ENCODE measurements around the gene TOP1.

The TOP1 gene

DNA sequence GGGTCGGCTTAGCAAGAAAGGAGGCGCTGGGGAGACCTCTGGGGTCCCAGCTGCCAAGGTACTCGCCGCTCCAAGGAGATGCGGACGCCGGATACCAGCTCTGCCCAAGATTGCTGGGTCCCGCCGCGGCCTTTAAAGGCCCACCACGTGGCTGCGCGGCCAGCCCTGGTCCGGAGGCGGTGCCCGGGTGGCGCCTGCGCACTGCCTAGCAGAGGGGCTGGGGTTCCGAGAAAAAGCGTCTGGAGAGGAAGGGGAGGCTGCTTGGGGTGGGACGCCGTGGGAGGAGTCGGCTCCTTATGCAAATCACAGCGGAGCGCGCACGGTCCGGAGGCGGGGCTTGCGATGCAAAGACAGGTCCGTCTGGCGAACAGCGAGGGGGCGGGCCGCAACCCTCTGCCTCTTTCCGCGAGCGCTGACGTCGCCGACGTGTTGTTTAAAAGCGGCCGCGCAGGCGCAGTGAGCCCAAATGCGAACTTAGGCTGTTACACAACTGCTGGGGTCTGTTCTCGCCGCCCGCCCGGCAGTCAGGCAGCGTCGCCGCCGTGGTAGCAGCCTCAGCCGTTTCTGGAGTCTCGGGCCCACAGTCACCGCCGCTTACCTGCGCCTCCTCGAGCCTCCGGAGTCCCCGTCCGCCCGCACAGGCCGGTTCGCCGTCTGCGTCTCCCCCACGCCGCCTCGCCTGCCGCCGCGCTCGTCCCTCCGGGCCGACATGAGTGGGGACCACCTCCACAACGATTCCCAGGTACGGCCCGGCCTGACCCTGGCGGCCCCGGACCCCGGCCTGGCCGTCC lies at the start of gene TOP1:
TOP1 (plus strand) TSS at position 464 of the 791 bp plus-strand sequence; CDS start at position 710, 246 bp downstream.
- DNase-seq (ENCODE audit: low read depth in 2 of 3, low spot score in 2 of 3): peak; percentile 99 to 100 (median 99)

DNA sequence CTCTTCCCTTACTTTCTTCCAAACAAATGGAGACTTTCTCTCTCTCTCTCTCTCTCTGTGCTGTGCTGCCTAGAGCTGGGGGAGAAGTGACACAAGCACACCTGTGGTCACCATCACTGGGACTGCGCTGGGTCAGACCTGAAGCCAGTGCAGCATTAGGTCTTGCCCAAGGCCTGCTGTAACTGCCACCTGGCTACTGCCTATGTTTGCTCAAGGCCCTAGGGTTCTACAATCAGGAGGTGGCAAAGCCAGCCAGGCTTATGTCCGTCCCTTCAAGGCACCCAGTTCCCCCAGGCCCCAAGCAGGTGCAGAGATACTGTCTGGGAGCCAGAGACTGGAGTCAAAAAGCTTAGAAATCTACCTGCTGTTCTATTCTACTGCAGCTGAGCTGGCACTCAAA lies 49.4 kb upstream of the TOP1 start:
- DNase-seq (ENCODE audit: low read depth in 2 of 3, low spot score in 2 of 3): no peak

DNA sequence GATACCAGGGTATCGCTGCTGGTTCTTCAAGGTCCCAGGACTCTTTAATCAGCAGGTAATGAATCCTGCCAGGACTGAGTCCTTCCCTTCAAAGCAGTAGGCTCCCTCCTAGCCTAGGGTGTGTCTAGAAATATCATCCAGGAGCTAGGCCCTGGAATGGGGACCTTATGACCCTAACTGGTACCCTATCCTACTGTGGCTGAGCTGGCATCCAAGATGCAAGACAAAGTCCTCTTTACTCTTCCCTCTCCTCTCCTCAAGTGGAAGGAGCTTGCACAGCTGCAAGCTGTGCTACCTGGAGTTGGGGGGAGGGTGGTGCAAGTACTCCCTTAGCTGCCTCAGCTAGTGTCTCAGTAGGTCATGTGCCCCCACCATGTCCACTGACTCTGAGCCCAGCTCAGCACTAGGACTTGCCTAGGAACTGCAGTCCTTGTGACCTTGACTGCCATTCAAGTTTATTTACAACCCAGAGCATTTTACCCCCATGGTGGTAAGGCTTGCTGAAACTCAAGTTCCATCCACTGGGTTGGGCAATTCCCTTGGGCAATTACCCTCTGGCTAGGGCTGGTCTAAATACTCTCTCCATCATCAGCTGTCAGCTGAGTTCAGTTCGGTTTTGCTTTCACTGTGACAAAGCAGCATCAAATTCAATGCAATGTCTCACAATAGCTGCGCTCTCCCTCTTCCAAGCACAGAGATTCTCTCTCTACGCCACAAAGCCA lies 48.4 kb upstream of the TOP1 start:
- DNase-seq (ENCODE audit: low read depth in 2 of 3, low spot score in 2 of 3): no peak

DNA sequence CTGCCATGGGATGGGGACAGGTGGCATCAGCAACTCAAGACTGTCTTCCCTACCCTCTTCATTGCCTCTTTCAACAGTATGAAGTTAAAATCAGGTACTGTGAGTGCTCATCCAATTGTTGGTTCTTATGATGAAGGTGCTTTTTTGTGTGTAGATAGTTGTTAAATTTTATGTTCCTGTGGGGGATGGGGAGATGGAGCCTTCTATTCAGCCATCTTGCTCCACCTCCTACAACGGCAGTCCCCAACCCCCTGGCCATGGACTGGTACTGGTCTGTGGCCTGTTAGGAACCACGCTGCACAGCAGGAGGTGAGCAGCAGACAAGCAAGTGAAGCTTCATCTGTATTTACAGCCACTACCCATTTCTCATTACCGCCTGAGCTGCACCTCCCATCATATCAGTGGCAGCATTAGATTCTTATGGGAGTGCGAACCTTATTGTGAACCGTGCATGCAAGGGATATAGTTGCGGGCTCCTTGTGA lies 47.8 kb upstream of the TOP1 start:
- DNase-seq (ENCODE audit: low read depth in 2 of 3, low spot score in 2 of 3): no peak

DNA sequence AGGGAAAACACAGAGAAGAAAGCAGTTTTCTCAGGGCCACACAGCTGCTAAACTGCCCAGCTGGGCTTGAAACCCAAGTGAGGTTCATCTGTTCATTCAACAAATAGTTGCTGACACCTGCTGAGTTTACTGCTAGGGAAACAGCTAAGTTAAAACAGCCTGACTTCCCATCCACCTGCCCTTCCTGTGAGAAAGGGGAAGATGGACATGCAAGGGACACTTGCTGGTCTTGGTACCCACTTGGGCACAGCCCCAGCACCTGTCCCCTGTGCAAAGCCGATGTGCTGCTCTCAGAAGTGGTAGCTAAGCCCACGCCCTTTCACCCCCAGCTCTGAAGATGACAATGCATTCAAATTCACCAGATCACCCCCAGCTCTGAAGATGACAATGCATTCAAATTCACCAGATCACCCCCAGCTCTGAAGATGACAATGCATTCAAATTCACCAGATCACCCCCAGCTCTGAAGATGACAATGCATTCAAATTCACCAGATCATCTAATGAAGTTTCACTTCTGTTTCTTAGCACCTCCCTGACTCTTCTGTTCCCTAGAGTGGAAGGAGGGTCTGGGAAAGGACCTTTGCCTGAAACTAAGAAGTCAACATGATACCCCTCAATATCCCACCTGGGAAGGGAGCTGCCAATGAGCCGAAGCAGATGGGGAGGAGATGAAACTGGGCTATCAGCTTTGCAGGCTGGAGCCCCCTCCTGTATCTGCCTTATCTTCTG lies 46.0 kb upstream of the TOP1 start:
- DNase-seq (ENCODE audit: low read depth in 2 of 3, low spot score in 2 of 3): no peak

DNA sequence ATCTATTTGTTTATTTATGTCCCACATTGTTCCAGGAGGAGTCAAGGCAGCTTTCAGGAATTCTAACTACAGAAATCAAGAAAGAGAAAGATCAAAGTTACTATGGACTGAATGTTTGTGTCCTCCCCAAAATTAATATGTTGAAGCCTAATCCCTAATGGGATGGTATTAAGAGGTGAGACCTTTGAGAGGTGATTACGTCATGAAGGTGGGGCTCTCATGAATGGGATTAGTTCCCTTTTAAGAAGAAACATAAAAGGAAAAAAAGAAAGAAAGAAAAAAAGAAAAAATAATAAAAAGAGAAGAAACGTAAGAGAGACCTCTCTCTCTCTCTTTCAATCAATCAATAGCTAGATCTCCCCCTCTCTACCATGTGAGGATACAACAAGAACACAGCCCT lies 44.7 kb upstream of the TOP1 start:
- no peak for DNase-seq (ENCODE audit: low read depth in 2 of 3, low spot score in 2 of 3)

DNA sequence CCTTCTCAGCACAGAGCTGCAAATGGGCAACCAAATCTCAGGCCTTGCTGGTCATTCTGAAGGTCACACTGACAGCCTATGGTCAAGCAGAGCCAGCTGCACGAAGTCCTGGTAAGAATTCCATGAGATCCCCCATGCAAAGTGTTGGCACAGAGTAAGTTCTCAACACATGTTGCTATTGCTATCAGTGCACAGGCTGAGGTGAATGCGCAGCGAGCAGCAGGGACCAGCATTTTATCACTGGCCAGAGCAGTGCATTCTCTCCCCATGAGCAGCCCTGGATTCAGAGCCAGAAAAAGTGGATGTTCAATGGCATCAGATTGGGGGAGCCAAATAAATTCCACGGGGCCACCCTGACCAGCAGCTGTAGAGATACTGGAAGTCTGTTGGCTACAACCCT lies 44.1 kb upstream of the TOP1 start:
- no peak for DNase-seq (ENCODE audit: low read depth in 2 of 3, low spot score in 2 of 3)

DNA sequence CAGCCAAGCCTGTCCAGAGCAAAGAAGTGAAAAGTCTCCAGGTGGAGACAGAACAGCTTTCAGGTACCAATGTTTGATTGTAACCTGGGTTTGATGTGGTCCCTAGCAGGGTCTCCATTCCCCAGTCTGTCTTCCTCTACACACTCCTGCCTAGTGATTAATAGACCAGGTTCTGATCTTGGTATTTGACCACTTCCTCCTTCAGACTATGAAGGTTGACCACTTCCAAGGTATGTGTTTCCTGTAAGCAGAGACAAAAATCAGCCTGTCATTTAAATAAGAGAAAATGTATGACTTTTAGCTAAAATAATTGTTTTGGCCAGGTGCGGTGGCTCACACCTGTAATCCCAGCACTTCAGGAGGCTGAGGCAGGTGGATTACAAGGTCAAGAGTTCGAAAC lies 41.8 kb upstream of the TOP1 start:
- DNase-seq (ENCODE audit: low read depth in 2 of 3, low spot score in 2 of 3): no peak

DNA sequence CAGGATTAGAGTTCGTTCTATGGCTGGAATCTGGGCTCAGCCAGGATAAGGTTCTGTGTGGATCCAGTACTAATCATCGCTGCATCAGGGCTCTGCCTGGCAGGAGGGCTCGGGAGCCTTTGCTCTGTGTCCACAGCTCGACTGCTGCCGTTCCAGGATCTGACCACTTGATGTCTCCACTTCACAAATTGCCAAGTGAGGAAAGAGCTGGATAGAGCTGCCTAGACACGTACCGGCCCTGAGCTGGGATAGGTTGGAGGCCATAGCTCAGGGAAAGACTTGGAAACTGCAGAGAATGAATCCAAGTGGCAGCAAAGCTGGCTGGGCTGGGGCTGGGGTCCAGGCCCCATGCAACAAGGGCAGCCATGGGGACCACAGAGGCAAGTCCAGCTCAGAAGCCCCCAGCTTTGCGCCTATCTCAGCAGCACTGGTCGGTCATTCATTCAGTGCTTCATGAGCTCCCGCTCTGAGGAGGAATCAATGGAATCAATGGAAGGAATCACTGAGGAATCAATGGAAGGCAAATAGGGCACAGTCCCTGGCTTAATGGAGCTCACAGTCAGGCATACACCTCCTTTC lies 38.0 kb upstream of the TOP1 start:
- DNase-seq (ENCODE audit: low read depth in 2 of 3, low spot score in 2 of 3): peak in 1 of 3 experiments; percentile 25

DNA sequence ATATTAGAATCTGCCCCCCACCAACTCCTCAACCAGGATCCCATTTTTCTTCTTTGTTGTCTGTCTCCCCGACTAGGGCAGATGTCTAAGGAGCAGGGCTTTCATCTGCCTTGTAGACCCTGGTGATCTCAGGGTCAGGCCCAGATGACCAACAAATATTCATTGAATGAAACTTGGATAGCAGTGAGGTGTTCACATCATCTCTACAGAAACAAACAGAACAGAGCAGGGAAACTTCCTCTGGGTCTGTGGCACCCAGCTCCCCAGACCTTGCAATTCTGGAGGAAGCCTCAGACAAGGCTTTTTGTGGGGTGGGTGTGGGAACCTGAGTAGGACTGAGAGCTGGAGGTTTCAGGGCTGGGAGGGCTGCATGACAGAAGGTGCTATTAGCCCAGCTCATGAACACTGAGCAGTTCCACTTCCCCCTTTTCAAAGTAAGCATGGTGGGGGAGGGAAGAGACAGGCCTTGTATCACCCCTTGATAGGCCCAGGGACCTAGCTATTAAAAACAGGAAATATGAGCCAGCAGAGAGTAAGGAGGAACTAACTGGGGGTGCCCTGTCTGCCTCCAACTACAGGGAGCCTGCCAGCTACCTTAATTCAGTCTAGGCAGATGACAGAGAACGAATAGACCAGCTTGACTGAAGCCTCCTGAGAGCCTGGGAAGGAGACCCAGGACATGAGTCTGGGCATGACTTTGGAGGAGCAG lies 37.3 kb upstream of the TOP1 start:
- no peak for DNase-seq (ENCODE audit: low read depth in 2 of 3, low spot score in 2 of 3)

DNA sequence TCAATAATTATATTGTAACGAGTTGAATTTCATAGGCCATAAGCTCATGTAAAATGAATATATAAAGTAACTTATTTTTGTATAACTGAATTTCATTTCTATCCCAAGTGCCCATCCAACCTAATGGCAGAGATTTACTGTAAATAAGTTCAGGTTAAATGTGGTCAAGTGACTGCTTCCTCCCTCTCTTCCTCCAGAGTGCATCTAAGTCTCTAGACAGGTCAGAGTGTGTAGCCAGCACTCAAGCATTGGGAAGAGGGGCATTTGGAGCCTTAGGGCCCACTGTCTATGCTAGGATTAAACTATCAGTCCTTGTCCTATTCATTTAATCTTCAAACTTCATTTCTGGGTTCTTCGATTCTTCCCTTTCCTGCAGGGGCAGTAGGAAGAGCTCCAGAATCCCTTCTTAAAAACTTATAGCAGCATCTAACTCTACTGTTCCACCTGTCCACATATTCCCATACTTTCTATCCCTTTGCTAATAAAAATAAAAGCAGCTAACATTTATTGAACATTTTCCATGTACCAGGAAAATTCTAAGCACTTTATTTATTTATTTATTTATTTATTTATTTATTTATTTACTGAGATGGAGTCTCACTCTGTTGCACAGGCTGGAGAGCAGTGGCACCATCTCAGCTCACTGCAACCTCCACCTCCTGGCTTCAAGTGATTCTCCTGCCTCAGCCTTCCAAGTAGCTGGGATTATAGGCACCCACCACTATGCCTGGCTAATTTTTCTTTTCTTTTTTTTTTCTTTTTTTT lies 36.1 kb upstream of the TOP1 start:
- DNase-seq (ENCODE audit: low read depth in 2 of 3, low spot score in 2 of 3): no peak

DNA sequence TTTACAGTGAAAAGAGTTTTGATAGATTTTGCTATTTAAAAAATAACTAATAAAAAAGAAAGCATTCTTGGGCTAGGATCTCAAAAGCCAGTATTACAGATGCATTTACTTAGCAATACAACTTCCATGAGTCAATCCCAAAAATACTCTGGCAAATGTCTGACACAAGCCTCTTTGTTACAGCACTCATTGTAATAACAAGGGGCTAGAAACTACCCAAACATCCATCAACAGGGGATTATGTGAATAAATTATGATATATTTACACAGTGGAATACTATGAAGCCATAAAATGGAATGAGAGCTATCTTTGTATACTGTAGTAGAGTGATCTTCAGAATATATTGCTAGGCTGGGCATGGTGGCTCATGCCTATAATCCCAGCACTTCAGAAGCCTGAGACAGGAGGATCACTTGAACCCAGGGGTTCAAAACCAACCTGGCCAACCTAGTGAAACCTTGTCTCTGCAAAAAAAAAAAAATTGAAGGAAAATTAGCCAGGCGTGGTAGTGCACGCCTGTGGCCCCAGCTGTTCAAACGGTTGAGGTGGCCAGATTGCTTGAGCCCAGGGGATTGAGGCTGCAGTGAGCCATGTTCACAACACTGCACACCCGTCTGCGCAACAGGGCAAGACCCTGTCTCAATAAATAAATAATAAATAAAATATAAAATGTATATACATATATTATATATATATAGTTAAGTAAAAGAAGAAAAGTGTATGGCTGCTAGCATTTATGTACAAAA lies 34.7 kb upstream of the TOP1 start:
- no peak for DNase-seq (ENCODE audit: low read depth in 2 of 3, low spot score in 2 of 3)

DNA sequence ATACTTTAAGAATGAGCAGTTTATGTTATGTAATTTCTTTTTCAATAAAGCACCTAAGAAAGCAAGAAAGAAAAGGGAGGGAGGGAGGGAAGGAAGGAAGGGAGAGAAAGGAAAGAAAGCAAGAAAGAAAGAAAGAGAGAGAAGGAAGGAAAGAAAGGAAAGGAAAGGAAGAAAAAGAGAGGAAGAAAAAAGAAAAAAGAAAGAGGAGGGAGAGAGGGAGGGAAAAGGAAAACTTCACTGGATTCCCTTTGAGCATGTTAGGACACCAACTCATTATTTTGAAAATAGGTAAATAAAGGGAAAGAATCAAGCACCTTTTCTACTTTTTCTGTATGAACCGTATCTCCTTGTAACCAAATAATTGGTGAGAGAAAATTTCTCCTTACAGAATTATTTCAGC lies 32.3 kb upstream of the TOP1 start:
- DNase-seq (ENCODE audit: low read depth in 2 of 3, low spot score in 2 of 3): no peak

DNA sequence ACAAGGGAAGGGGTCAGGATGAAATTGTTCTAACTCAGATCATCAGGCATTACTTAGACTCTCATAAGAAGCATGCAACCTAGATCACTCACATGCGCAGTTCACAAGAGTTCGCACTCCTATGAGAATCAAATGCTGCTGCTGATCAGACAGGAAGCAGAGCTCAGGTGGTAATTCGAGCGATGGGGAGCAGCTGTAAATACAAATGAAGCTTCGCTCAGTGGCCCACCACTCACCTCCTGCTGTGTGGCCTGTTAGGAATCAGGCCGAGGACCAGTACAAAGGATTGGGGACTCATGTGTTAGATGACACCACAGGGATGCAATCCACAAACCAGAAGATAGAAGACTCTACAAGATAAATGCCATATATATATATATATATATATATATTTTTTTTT lies 31.5 kb upstream of the TOP1 start:
- no peak for DNase-seq (ENCODE audit: low read depth in 2 of 3, low spot score in 2 of 3)

DNA sequence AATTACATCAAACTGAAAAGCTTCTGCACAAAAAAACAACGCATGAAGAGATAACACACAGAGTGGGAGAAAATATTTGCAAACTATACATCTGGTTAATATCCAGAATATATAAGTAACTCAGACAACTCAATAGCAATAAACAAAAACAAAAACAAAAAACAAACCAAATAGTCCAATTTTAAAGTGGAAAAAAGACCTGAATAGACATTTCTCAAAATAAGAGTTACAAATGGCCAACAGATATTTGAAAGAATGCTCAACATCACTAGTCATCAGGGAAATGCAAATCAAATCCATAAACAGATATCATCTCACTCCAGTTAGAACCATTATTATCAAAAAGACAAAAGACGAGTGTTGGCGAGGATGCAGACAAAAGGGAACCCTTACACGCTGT lies 28.8 kb upstream of the TOP1 start:
- no peak for DNase-seq (ENCODE audit: low read depth in 2 of 3, low spot score in 2 of 3)

DNA sequence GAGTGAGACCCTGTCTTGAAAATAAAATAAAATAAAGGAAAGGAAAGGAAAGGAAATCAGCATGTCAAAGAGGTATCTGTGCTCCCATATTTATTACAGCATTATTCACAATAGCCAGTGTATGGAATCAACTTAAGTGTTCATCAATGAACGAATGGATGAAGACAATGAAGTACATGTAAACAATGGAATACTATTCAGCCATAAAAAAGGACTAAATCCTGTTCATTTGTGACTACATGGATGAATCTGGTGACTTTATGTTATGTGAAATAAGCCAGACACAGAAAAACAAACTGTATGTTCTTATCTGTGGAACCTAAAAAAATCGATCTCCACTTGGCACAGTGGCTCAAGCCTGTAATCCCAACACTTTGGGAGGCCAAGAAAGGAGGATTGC lies 28.0 kb upstream of the TOP1 start:
- DNase-seq (ENCODE audit: low read depth in 2 of 3, low spot score in 2 of 3): no peak

DNA sequence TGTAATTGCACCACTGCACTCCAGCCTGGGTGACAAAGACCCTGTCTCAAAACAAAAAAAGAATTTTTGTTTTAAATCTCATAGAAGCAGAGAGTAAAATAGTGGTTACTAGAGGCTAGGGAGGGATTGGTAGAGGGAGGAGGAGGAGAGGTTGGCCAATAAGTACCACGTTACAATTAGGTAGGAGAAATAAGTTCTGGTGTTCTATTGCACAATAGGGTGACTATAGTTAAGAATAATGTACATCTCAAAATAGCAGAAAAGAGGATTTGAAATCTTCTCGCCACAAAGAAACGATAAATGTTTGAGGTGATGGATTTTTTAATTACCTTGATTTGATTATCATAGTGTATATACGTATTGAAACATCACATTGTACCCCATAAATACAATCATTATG lies 27.1 kb upstream of the TOP1 start:
- no peak for DNase-seq (ENCODE audit: low read depth in 2 of 3, low spot score in 2 of 3)

DNA sequence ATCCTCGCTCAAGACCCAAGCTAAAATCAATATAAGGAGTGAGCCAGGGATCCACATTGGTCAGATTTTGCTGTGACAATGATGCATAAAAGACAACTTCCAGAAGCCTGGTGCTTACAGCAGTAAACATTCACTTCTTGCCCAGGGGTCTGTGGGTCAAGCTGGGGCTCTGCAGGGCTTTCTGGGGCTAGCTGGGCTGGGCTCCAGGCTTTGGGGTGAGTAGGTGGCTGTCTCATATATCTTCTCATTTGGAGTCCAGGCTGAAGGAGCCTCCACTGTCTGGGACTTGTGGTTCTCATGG lies 25.8 kb upstream of the TOP1 start:
- DNase-seq (ENCODE audit: low read depth in 2 of 3, low spot score in 2 of 3): no peak

DNA sequence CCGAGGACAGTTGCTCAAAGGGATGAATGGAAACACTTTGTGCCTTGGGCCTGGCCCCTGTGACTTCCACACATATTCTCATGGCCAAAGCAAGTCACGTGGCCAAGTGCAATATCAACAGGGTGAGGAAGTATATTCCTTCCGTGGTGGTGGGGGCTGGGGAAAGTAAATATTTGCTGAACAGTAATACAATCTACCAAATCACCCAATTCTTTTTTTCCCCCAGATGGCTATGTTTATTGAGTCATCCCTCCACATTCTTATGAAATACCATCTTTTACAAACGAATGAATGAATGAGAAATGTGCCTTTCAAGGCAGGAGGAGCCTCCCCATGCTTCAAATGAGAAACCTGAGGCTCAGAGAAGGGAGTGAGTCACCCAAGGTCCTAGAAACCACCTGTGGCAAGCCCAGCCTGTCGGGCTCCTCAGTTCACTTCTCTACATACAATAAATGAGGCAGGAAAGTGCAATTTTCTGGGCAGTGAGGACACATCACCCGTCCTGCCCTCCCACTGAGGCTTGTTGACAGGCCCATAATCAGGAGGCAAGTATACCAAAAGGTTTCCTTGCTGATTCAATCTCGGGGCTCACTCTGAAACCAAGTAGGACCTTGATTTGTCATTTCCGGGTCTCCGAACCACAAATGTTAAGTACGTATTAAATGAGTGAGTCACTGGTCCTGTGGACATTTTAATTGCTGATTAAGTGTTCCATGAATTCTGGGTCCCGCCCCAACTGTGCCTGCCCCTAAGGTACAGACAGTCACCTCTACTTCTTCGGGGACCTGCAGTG lies 25.3 kb upstream of the TOP1 start:
- peak in 2 of 3 experiments; percentile 48 to 49 for DNase-seq (ENCODE audit: low read depth in 2 of 3, low spot score in 2 of 3)
